ENCODE results near the gene CHDH. TPM values are rescaled to one million over a fixed set of nuclear protein-coding genes. Genes with fewer than 3 reads are reported as not detected.

CHDH gene, protein sequence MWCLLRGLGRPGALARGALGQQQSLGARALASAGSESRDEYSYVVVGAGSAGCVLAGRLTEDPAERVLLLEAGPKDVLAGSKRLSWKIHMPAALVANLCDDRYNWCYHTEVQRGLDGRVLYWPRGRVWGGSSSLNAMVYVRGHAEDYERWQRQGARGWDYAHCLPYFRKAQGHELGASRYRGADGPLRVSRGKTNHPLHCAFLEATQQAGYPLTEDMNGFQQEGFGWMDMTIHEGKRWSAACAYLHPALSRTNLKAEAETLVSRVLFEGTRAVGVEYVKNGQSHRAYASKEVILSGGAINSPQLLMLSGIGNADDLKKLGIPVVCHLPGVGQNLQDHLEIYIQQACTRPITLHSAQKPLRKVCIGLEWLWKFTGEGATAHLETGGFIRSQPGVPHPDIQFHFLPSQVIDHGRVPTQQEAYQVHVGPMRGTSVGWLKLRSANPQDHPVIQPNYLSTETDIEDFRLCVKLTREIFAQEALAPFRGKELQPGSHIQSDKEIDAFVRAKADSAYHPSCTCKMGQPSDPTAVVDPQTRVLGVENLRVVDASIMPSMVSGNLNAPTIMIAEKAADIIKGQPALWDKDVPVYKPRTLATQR
- total RNA-seq = under 0.01 and 1.1 TPM in 2 replicates

DNA sequence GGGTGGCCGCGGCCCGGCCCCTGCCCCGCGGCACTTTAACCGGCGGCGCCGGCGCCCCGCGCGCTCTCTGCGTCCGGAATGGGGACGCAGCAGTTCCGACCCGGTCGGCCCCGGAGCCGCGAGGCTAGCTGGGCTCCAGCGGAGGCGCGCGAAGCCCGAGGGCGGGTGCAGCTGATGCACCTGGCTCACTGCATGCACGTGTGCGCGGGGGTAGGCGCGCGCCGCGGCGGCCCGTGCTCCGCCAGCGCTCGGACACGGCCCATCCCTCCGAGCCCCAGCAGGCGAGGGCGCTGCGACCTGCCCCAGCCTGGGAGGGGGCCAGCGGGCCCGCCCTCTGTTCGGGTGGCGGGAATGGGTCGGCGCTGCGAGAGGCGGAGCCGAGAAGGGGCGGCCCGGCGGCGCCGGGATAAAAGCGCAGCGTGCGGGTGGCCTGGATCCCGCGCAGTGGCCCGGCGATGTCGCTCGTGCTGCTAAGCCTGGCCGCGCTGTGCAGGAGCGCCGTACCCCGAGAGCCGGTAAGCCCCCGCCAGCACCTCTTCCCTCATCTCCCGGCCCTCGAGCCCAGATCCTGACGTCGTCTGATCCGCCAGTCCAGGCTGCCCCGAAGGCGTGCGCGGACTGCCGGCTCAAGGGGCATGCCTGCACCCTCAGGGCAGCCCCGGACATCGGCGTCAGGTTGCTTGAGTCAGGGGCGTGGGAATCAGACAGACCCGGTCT is at the start of gene CHDH, which contains the start of gene IL17RB:
CHDH (minus strand) TSS at position 286 of the 717 bp plus-strand sequence. CDS start 22,411 bp downstream, outside the sequence.
IL17RB (plus strand) TSS at position 435 of the 717 bp plus-strand sequence; CDS start at position 456, 21 bp downstream.

DNA sequence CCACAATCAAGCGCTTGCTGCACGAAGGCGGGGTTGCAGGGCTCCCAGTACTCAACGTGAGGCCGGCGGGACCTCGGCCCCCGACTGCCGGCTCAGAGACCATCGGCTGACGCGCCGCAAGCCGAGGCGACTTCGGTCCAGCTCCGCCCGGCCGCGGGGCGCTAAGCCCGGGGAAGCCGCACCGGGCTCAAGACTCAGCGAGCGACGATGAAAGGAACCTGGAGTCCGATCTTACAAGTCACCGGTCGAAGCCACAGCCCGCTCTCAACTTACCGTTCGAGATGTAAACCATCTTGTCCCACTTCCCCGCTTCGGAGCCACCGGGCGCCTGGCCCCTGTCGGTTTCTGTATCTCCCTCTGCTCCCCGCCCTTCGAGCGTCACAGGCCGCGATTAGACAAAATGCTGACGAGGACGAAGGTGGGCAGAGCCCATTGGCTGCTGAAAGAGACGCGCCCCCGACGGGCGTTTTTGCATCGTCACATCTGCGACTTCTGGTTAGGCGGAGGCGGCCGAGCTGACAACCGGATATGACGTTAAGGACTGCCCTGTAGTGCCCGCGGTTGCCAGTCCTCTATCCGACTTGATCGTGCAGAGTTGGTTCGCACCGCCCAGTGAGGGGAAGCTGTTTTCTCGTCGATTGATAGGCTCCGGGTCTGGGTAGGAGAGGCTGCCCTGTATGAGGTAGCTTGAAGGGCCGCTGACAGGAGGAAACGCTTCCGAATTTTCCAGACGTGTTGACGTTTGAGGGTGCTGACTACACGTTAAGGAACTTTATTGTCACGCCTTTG is 45.5 kb upstream of the CHDH start, which contains the start of gene SELENOK:
SELENOK (minus strand) TSS at position 363 of the 789 bp plus-strand sequence.

DNA sequence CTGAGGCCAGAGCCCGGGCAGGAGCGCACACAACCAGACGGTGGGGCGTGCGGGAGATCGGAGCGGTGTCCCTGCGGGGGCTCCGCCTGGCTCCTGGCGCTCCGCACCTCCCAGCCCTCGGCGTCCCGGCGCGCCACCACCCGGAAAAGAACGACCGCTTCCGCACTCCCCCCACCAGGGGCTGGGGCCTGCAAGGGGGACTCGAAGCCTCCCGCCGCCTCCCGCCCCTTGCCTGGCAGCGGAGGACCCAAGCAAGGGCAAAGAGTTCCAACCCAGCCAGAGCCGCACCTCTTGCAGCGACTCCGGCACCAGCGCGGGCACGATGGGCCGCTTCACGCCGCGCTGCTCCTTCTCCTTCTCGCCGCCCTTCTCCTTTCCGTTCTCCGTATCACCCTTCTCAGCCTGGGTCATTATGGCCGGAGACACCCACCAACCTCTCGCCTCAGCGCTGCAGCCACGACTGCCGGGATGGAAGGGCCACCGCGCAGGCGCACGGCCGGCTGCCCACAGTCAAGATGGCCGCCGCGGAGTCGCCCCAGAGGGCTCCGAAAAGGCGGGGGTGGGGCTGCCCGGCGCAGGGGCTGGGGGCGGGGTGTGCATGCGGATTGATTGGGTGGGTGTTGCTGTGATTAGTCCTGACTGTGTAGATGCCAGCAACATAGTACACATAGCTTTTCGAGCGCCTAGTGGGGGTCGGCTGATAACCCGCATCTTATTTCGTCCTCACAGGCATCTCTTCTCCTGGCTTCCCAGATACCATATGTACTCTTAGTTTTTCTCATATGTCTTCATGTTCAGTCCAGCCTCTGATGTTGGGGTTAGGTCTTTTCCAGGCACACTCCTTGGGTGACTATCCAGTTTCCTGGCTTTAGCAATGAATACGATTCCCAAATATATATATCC is 35.7 kb upstream of the CHDH start, which contains the start of gene ACTR8:
ACTR8 (minus strand) TSS at position 462 of the 903 bp plus-strand sequence; CDS start at position 411, 51 bp downstream.

Small RNA genes lying within 50 kb of the gene (small RNA-seq; reads per million reads assigned to genes)
- not detected for gene AC012467.1

Other genes with a start within 250 kb of the CHDH start
- 0.22 TPM in 1 of 2 replicates, not detected in the other for gene IL17RB, start 149 bp upstream of the CHDH start, total RNA-seq
- 31.4 and 31.6 TPM in 2 replicates for gene ACTR8, start 35.7 kb upstream of the CHDH start, total RNA-seq
- gene SELENOK, start 45.4 kb upstream of the CHDH start, total RNA-seq = 22.7 and 24.8 TPM in 2 replicates

Data from thoracic aorta endothelial cell (primary cell).